A673 (cell line): ENCODE results near the gene TSPEAR.

Experiments
- EZH2 ChIP-seq: fragments of 200-600 bp; sonication (generic); IDR thresholded peaks from 2 replicates; pipeline ENCODE4 v1.6.1; 2017; ENCODE audit warnings: borderline replicate concordance, low read depth, mild to moderate bottlenecking, mixed read lengths, antibody characterized with exemption, low read length; ENCODE audit not compliant: poor library complexity, severe bottlenecking
- TF ChIP-seq, protein P1 (sequence below): fragments of 300-800, 200-600 bp; sonication (generic); conservative IDR thresholded peaks from 2 replicates; pipeline ENCODE4 v1.5.1; 2017; ENCODE audit warnings: low read depth, mild to moderate bottlenecking, antibody characterized with exemption, low read length, moderate library complexity, mixed read lengths

DNA sequence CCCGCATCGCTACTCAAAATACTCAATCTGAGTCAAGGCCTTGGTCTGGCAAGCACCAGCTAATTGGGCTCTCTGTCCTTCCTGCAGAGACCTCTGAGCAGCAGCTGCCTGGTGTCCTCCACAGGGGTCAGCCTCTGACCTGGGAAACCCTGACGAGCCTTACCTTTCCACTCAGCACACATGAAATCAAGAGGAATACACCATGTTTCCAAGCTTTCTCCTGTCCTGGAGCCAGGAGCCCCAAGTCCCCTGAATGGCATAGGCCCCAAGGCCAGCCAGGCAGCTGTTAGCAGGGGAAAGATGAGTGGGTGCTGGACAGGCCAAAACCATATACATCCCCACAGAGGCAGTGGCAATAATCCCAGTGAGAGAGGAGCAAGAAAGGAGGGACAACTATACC lies 27.2 kb upstream of the TSPEAR start:
- TF ChIP-seq, protein P1, sequence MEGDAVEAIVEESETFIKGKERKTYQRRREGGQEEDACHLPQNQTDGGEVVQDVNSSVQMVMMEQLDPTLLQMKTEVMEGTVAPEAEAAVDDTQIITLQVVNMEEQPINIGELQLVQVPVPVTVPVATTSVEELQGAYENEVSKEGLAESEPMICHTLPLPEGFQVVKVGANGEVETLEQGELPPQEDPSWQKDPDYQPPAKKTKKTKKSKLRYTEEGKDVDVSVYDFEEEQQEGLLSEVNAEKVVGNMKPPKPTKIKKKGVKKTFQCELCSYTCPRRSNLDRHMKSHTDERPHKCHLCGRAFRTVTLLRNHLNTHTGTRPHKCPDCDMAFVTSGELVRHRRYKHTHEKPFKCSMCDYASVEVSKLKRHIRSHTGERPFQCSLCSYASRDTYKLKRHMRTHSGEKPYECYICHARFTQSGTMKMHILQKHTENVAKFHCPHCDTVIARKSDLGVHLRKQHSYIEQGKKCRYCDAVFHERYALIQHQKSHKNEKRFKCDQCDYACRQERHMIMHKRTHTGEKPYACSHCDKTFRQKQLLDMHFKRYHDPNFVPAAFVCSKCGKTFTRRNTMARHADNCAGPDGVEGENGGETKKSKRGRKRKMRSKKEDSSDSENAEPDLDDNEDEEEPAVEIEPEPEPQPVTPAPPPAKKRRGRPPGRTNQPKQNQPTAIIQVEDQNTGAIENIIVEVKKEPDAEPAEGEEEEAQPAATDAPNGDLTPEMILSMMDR = no peak
- no peak for TF ChIP-seq EZH2
